Lower leg skin (tissue), 4 donors: Measurements from ENCODE around the gene FOXJ3. TPM values are rescaled to one million over a fixed set of nuclear protein-coding genes. Genes with fewer than 3 reads are reported as not detected.

Source experiments
- DNase-seq, 2 donors: peaks; one replicate each; pipeline ENCODE4 v3.0.0-alpha.2; 2019; ENCODE audit warnings: low spot score in 2 of 2
- H3K4me3 ChIP-seq: fragments of 200-600 bp; sonication (generic); 2 replicates; pipeline ENCODE4 v1.5.1; 2017; ENCODE audit warnings: mild to moderate bottlenecking, low read depth; ENCODE audit not compliant: poor library complexity, severe bottlenecking
- POLR2A ChIP-seq, 2 donors: fragments of 450-650 bp; IDR thresholded peaks; one replicate each; pipeline ENCODE4 v1.6.1; 2016 to 2017; ENCODE audit warnings: antibody characterized with exemption in 2 of 2, mild to moderate bottlenecking in 1 of 2, moderate library complexity in 1 of 2
- WGBS, 2 donors: methylation state at CpG; one replicate each; pipeline ENCODE4 v1.1.5; 2018; 5-methylcytosine and 5-hydroxymethylcytosine counted together
- intact Hi-C: fragments of 100-400 bp; cut with DNase I; formaldehyde crosslinking; loops from one replicate; pipeline ENCODE4 v1.15.0; 2023; ENCODE audit warnings: low total_unique reads
- total RNA-seq, 4 donors: library from RNA; depleted of rRNA; stranded (reverse); fragments of >200 nt; gene quantifications; one replicate each; pipeline ENCODE4 v1.1.0, GENCODE V29; 2016
- TF ChIP-seq, protein P1 (sequence below), 3 donors: fragments of 450-650 bp; IDR thresholded peaks; one replicate each; pipeline ENCODE4 v1.5.1; 2016; ENCODE audit warnings: antibody characterized with exemption in 3 of 3, mild to moderate bottlenecking in 3 of 3, moderate library complexity in 2 of 3

Gene FOXJ3
- total RNA-seq, 4 donors from 2014 or later, result 29.8 to 39.6 (median 35.9) TPM

DNA sequence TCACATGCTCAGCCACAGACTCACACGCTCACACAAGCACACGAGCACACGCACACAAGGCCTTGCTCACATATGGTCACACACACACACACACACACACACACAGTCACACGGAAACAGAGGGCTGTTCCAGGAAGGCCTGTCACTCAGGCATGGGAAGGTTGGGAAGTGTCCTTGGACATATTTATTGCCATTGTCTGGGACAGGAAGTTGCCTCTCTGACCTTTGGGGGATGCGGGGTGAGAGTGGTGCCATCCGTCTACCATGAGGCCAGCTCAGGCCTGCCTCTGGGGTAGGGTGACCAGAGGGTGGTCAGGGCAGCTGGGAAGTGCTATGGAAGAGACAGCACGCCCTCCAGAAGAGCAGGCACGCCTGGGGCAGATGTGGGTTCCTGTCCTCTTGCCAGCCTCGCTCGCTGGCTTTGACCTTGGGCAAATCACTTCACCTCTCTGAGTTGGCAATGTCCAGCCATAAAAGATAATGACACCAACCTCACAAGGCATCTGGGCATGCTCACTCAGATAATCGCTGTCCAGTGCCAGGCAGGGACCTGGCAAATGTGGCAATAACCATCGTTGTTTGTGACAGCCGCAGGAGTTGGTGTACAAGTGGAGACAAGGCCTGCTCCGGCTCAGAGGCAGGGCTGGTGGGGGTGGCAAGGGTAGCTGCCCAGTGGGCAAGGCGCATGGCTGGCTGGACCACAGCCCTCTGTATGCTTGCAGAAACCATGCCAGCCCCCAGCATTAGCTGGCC lies 162.5 kb downstream of the FOXJ3 start:
- peak; percentile 22 to 86 for DNase-seq
- 28 to 39% methylated on average over 7 to 15 of the region's 15 CpGs for WGBS, 2 donors
- intact Hi-C loops, result loop anchor here (2.0 kb wide), 1 partner anchor 26 kb away; no protein-coding TSS in a partner anchor
- no peak overlapping the region for H3K4me3 ChIP-seq
- TF ChIP-seq POLR2A (IDR thresholded peaks at IDR 0.05), result no peak
- TF ChIP-seq, protein P1, sequence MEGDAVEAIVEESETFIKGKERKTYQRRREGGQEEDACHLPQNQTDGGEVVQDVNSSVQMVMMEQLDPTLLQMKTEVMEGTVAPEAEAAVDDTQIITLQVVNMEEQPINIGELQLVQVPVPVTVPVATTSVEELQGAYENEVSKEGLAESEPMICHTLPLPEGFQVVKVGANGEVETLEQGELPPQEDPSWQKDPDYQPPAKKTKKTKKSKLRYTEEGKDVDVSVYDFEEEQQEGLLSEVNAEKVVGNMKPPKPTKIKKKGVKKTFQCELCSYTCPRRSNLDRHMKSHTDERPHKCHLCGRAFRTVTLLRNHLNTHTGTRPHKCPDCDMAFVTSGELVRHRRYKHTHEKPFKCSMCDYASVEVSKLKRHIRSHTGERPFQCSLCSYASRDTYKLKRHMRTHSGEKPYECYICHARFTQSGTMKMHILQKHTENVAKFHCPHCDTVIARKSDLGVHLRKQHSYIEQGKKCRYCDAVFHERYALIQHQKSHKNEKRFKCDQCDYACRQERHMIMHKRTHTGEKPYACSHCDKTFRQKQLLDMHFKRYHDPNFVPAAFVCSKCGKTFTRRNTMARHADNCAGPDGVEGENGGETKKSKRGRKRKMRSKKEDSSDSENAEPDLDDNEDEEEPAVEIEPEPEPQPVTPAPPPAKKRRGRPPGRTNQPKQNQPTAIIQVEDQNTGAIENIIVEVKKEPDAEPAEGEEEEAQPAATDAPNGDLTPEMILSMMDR (IDR thresholded peaks at IDR 0.05), result no peak

DNA sequence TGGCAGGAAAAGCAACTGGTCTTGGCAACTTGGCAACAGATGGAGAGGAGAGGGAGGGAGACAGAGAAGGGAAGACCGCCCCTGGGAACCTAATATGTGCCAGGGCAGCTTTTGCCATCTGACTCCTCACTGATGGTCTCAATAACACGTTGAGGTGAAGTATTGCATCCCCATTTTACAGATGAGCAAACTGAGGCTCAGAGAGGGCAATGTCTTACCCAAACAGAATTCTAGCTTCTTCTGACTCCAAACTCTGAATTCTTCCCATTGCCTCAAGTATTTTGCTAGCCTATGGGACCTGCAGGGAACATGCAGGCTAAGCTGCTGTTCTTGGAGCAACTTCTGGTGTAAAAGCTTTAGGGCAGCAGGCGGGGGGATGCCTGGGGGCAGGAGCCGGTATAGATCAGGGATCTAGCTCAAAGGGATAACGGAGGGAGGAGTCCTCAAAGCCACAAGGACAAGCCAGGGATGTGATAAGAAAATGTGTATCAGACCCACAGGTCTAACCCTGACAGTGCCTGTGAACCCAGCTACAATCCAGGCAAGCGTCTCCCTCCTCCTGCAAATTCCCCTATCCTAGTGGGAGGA lies 163.3 kb downstream of the FOXJ3 start:
- H3K4me3 ChIP-seq, result no peak overlapping the region
- WGBS, 2 donors, result 47 to 50% methylated on average over 6 of the region's 6 CpGs
- TF ChIP-seq, protein P1 (IDR thresholded peaks at IDR 0.05), result no peak
- no peak for TF ChIP-seq POLR2A (IDR thresholded peaks at IDR 0.05)
- intact Hi-C loops, result loop anchor here (2.0 kb wide), 1 partner anchor 25 kb away; no protein-coding TSS in a partner anchor
- DNase-seq, result peak in 1 of 2 donors; percentile 10

DNA sequence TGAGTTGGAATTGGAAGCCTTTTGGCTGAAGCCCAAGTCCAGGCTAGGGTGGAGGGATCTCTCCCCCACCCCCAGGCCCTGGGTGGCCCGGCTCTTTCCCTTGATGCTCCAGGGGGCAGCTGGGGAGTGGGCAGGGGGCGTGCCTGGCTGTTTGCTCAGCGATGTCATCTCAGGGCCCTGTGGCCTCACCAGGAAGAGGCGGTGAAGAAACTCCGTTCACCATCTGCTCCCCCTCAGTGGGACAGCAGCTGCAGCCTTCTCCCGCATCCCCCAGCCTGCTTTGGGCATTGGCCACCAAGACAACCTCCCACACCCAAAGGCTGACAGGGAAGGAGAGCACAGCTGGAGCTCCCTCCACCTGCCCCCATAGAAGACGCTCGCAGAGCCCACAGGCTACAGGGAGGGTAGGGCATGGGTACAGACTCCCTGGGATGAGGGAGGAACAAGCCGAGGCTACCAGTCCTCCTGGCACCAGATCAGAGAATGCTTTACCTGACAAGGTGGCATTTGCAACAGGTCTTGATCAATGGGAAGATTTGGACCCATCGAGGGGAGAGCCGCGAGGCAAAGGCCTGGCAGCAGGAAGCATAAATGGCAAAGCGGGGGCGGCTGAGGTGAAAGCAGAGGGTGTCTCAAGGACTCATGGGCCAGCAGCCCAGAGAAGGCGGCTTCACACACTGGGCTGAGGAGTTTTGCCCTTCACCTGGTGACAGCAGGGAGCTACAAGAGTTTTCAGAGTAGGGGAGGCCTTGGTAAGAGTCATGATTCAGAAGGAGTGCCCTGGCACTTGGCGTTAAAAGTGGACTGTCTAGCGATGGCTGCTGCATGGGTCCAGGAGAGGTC lies 164.0 kb downstream of the FOXJ3 start:
- no peak overlapping the region for H3K4me3 ChIP-seq
- 58 to 61% methylated on average over 12 to 16 of the region's 17 CpGs for WGBS, 2 donors
- TF ChIP-seq, protein P1 (IDR thresholded peaks at IDR 0.05), result no peak
- TF ChIP-seq POLR2A (IDR thresholded peaks at IDR 0.05), result no peak
- intact Hi-C loops, result no loop called here
- DNase-seq, result peak; percentile 13 to 85

DNA sequence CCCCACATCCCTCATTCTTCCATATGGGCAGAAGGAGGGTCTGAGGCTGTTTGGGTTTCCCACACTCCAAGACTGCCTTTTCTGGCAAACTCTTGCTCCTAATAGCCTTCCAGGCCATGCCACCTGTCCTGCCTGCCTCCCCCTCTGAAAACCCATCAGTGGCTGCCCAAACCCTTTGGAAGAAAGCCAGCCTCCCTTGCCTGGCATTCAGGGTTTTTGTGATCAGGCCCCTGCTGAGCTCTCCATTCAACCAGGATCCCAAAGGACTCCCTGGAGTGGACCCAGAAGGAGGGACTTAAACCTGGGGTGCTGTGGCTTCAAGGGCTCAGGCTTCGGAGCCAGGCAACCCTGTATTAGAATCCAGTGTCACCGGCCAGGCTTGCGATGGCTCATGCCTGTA lies 166.3 kb downstream of the FOXJ3 start:
- no peak for TF ChIP-seq POLR2A (IDR thresholded peaks at IDR 0.05)
- TF ChIP-seq, protein P1 (IDR thresholded peaks at IDR 0.05), result no peak
- WGBS, 2 donors, result 93 to 98% methylated on average over 3 of the region's 3 CpGs
- intact Hi-C loops, result loop anchor here (10.0 kb wide), 1 partner anchor 594 kb away; no protein-coding TSS in a partner anchor
- peak in 1 of 2 donors; percentile 5 for DNase-seq
- no peak overlapping the region for H3K4me3 ChIP-seq

DNA sequence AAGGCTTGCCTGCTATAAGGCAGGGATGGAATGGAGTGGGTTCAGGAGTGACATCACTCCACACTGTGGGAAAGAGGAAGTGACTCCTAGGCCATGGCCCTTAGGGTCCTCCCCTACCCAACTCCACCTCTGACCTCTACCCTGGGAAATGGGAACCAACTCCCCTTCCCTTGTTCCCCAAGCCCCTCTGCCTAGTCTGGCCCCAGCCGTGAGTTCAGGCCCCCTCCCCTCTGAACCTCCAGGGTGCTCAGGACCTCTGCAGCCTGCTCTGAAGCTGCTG lies 166.7 kb downstream of the FOXJ3 start:
- intact Hi-C loops, result loop anchor here (10.0 kb wide), 1 partner anchor 594 kb away; no protein-coding TSS in a partner anchor
- TF ChIP-seq POLR2A (IDR thresholded peaks at IDR 0.05), result no peak
- TF ChIP-seq, protein P1 (IDR thresholded peaks at IDR 0.05), result no peak
- 29 to 100% methylated on average over 1 of the region's 1 CpG for WGBS, 2 donors
- no peak for DNase-seq
- H3K4me3 ChIP-seq, result no peak overlapping the region
